Body of pancreas (tissue), 4 donors: ENCODE data around the gene FOSB.

Source experiments
- POLR2A ChIP-seq, 3 donors: fragments of 450-650 bp; IDR thresholded peaks; one replicate each; pipeline ENCODE4 v1.6.1; 2016; ENCODE audit warnings: antibody characterized with exemption in 3 of 3, mild to moderate bottlenecking in 2 of 3
- TF ChIP-seq, protein P1 (sequence below), 7 experiments: fragments of 450-650 bp in 4 of 7; fragments of 200-600 bp in 3 of 7; sonication (generic) in 3 of 7; IDR thresholded peaks; one replicate each; pipeline ENCODE4 v1.5.1; 2016 to 2019; ENCODE audit warnings: antibody characterized with exemption in 7 of 7

- TF ChIP-seq, protein P1, sequence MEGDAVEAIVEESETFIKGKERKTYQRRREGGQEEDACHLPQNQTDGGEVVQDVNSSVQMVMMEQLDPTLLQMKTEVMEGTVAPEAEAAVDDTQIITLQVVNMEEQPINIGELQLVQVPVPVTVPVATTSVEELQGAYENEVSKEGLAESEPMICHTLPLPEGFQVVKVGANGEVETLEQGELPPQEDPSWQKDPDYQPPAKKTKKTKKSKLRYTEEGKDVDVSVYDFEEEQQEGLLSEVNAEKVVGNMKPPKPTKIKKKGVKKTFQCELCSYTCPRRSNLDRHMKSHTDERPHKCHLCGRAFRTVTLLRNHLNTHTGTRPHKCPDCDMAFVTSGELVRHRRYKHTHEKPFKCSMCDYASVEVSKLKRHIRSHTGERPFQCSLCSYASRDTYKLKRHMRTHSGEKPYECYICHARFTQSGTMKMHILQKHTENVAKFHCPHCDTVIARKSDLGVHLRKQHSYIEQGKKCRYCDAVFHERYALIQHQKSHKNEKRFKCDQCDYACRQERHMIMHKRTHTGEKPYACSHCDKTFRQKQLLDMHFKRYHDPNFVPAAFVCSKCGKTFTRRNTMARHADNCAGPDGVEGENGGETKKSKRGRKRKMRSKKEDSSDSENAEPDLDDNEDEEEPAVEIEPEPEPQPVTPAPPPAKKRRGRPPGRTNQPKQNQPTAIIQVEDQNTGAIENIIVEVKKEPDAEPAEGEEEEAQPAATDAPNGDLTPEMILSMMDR (IDR thresholded peaks at IDR 0.05): no peak
- no peak for TF ChIP-seq POLR2A (IDR thresholded peaks at IDR 0.05)
Measured at GRCh38 chr19:45475537-45476291, 7.9 kb downstream of the FOSB start.
